Mammary epithelial cell (primary cell): ENCODE measurements around the gene EPHA4.

Experiments used
- EZH2 ChIP-seq: IDR thresholded peaks from 2 replicates; pipeline ENCODE4 v1.6.1; 2012; ENCODE audit warnings: low read length, inconsistent platforms, borderline replicate concordance
- TF ChIP-seq, protein P1 (sequence below), 2 donors: IDR thresholded peaks in 1 of 2; conservative IDR thresholded peaks in 1 of 2; 2 replicates each; pipeline ENCODE4 v1.5.1; 2011 to 2012; ENCODE audit warnings: inconsistent platforms in 2 of 2, low read length in 2 of 2, mild to moderate bottlenecking in 2 of 2, control low read depth in 1 of 2, low read depth in 1 of 2; ENCODE audit not compliant: insufficient read depth in 1 of 2; ENCODE audit errors: extremely low read depth in 1 of 2

DNA sequence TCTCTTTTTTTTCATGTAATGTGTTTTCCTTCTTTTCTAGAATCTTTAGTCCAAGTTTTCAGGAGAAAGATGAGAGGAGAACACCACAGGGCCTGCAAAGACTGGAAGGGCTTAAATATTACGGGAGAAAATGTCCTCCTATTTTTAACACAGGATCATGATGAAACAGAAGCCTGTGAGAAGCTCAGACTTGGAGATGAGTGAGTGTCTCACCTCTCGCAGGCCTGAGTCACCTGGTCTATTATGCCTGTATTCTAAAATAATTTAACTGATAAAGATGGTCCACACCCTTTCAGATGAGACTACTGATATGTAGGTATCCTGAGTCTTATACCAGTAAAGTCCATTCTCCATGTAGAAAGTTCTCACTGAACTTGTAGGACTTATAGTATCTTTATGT lies 143.2 kb downstream of the EPHA4 start:
- TF ChIP-seq, protein P1, sequence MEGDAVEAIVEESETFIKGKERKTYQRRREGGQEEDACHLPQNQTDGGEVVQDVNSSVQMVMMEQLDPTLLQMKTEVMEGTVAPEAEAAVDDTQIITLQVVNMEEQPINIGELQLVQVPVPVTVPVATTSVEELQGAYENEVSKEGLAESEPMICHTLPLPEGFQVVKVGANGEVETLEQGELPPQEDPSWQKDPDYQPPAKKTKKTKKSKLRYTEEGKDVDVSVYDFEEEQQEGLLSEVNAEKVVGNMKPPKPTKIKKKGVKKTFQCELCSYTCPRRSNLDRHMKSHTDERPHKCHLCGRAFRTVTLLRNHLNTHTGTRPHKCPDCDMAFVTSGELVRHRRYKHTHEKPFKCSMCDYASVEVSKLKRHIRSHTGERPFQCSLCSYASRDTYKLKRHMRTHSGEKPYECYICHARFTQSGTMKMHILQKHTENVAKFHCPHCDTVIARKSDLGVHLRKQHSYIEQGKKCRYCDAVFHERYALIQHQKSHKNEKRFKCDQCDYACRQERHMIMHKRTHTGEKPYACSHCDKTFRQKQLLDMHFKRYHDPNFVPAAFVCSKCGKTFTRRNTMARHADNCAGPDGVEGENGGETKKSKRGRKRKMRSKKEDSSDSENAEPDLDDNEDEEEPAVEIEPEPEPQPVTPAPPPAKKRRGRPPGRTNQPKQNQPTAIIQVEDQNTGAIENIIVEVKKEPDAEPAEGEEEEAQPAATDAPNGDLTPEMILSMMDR (conservative IDR thresholded peaks at IDR 0.05 in 1 of 2, IDR thresholded peaks at IDR 0.05 in 1 of 2; ENCODE audit: extremely low read depth in 1 of 2, insufficient read depth in 1 of 2, low read depth in 1 of 2, low read length in 2 of 2), result no peak
- no peak for TF ChIP-seq EZH2
